T-helper 2 cell treated with Interferon-gamma antibody and Interleukin-4, amounts not matched to agents 100 ng/mL and 5 ng/mL, for 36 hours (primary cell): ENCODE data around the gene CTSZ. TPM values are rescaled to one million over a fixed set of nuclear protein-coding genes. Genes with fewer than 3 reads are reported as not detected.
"Not testable (repeated sequence)": the region's sequence is repeated elsewhere in the genome, so short reads cannot be mapped to it uniquely, and the experiment has no call there.

Experiments
- intact Hi-C: fragments of 100-400 bp; cut with micrococcal nuclease; formaldehyde crosslinking; loops from one replicate; pipeline ENCODE4 v1.15.1; 2023
- total RNA-seq: library from RNA; stranded (reverse); gene quantifications from 2 replicates; pipeline ENCODE4 v1.2.3, GENCODE V29; 2022

The CTSZ gene
- total RNA-seq, 1 donor from 2014 or later = 53.2 TPM

DNA sequence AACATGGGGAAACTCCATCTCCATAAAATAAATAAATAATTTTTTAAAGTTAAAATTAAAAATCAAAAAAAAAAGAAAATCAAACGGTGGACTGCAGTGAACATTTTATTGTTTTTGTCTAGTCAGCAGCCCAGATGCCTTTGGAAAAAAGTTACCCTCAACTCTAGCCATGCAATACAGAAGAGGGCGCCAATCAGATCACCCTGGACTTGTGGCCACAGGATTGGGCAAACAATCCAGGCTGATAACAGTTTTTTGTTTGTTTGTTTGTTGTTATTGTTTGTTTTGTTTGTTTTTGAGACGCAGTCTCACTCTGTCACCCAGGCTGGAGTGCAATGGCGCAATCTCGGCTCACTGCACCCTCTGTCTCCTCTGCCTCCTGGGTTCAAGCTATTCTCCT, 56.5 kb downstream of the CTSZ start:
- intact Hi-C loops = no loop called here

GRCh38 chr20:58947797-58948388, 59.2 kb downstream of the CTSZ start:
- intact Hi-C loops = not testable (repeated sequence)

DNA sequence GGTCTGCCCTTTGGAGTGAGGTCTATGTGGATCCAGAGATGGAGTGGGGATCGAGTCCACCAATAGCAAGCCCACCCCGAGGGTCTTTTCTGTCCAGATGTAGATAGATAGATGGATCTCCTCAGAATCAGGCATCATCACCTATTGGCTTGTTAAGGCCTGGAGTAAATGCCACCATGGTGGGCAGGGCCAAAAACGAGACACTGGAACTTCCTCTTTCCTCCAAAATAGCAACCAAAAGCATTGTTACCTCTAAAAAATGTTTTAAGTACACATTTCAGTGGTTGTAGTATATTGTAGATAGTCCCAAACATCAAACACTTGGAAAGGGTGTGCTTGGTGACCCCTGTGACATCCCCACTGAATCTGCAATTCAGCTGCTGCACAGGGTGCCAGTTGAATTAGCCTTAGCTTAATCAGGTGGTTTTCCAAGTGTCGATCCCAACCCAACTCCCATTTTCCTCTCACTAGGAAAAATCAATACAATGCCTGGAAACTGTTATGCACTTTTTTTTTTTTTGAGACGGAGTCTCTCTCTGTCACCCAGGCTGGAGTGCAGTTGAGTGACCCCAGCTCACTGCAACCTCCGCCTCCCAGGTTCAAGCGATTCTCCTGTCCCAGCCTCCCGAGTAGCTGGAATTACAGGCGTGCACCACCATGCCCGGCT, 61.0 kb downstream of the CTSZ start:
- intact Hi-C loops = no loop called here

Other genes with a start within 250 kb of the CTSZ start
- 1.4 and 1.7 TPM in 2 replicates for gene GNAS-AS1, start 156.4 kb downstream of the CTSZ start, total RNA-seq
- gene GNAS, start 154.5 kb downstream of the CTSZ start, total RNA-seq = 738 and 772 TPM in 2 replicates
- 81.2 and 82.8 TPM in 2 replicates for gene NELFCD, start 26.0 kb downstream of the CTSZ start, total RNA-seq
- gene TUBB1, start 12.2 kb upstream of the CTSZ start, total RNA-seq = not detected in 2 replicates
- gene ATP5F1E, start 25.1 kb upstream of the CTSZ start, total RNA-seq = 82.8 and 84.9 TPM in 2 replicates
- 85.3 and 89.7 TPM in 2 replicates for gene PRELID3B, start 35.5 kb upstream of the CTSZ start, total RNA-seq
- 6.6 and 6.8 TPM in 2 replicates for gene ZNF831, start 156.6 kb upstream of the CTSZ start, total RNA-seq